Endodermal cell (in vitro differentiated cells): ENCODE data around the gene VTI1A. TPM values are rescaled to one million over a fixed set of nuclear protein-coding genes. Genes with fewer than 3 reads are reported as not detected.

Experiments
- DNase-seq: peaks from one replicate; pipeline ENCODE4 v3.0.0-alpha.2; 2017
- H3K27ac ChIP-seq: 2 replicates; pipeline ENCODE4 v1.5.1; 2013; ENCODE audit warnings: mild to moderate bottlenecking, low read depth, low read length, moderate library complexity
- H3K27me3 ChIP-seq: 2 replicates; pipeline ENCODE4 v1.6.1; 2013; ENCODE audit warnings: mild to moderate bottlenecking, low read length, moderate library complexity; ENCODE audit not compliant: insufficient read depth, control insufficient read depth, poor library complexity, severe bottlenecking
- H3K36me3 ChIP-seq: 2 replicates; pipeline ENCODE4 v1.7.0; 2013; ENCODE audit warnings: mild to moderate bottlenecking, low read length, moderate library complexity; ENCODE audit not compliant: control insufficient read depth, insufficient read depth
- H3K4me1 ChIP-seq: one replicate; pipeline ENCODE4 v1.7.0; 2013; ENCODE audit warnings: low read length; ENCODE audit not compliant: control insufficient read depth, insufficient read depth
- H3K4me3 ChIP-seq: 2 replicates; pipeline ENCODE4 v1.5.1; 2013; ENCODE audit warnings: mild to moderate bottlenecking, low read length, moderate library complexity
- H3K9ac ChIP-seq: 2 replicates; pipeline ENCODE4 v1.6.1; 2013; ENCODE audit warnings: mild to moderate bottlenecking, low read length, moderate library complexity; ENCODE audit not compliant: poor library complexity, severe bottlenecking; ENCODE audit errors: extremely low read depth
- H3K9me3 ChIP-seq: 2 replicates; pipeline ENCODE4 v1.6.1; 2013; ENCODE audit warnings: mild to moderate bottlenecking, low read length, moderate library complexity; ENCODE audit not compliant: control insufficient read depth
- H3K27ac Mint-ChIP-seq: 2 replicates; pipeline ENCODE4 v1.8.0; 2020; ENCODE audit warnings: mixed read lengths
- H3K27me3 Mint-ChIP-seq: 2 replicates; pipeline ENCODE4 v1.8.0; 2021; ENCODE audit warnings: mild to moderate bottlenecking, mixed read lengths; ENCODE audit not compliant: insufficient read depth
- H3K36me3 Mint-ChIP-seq: 2 replicates; pipeline ENCODE4 v1.8.0; 2020; ENCODE audit warnings: low read depth, mixed read lengths
- H3K4me1 Mint-ChIP-seq: 2 replicates; pipeline ENCODE4 v1.8.0; 2020; ENCODE audit warnings: mixed read lengths
- H3K4me3 Mint-ChIP-seq: 2 replicates; pipeline ENCODE4 v1.8.0; 2020; ENCODE audit warnings: mild to moderate bottlenecking, moderate library complexity, mixed read lengths
- H3K9me3 Mint-ChIP-seq: 2 replicates; pipeline ENCODE4 v1.8.0; 2020; ENCODE audit warnings: mild to moderate bottlenecking, mixed read lengths
- WGBS, 2 experiments: methylation state at CpG; one replicate each; pipeline versions ENCODE4 v1.1.5 to v1.1.7; 2013; ENCODE audit warnings: missing lambda C conversion rate in 2 of 2, mixed read lengths in 1 of 2; ENCODE audit not compliant: insufficient coverage in 1 of 2, insufficient read length in 1 of 2; 5-methylcytosine and 5-hydroxymethylcytosine counted together
- total RNA-seq, 2 donors: library from RNA; stranded (reverse); fragmentation: NEBNext Ultra II Directional in 1 of 2; extraction: Animal tissue kit (Norgen Biotek cat#: 25700) in 1 of 2; gene quantifications; 2 replicates in 1 of 2; 3 replicates in 1 of 2; pipeline ENCODE4 v1.2.1, GENCODE V29; 2021
- TF ChIP-seq, protein P1 (sequence below): fragments of 200-600 bp; sonication (generic); conservative IDR thresholded peaks from 2 replicates; pipeline ENCODE4 v1.5.0; 2021; ENCODE audit warnings: antibody characterized with exemption, mild to moderate bottlenecking

VTI1A gene
- total RNA-seq, 2 donors from 2014 or later, result 27.0 to 29.9 TPM

DNA sequence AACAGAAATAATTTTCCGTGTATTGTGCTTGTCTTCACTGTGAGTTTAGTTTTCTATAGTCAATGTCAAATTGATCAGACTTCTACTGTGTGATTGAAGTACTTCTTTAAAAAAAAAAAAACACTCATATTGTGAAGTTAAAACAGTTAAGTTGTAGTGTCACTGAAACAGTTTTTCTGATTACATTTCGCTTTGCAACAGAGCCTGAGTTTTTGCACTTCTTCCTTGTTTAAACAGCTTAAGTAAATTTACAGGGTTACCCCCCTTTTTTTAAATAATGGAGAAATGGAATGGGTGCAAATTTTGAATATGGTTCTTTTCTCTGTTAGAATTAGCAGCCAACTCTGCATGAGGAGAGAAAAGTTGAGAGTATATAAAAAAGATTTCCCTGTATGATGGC, 117.3 kb downstream of the VTI1A start:
- H3K4me1 Mint-ChIP-seq, result peaks cover 45% of the 10 kb centered on the region
- peak overlapping the region; percentile 85 for H3K27ac Mint-ChIP-seq
- peaks cover 17% of the 10 kb centered on the region for H3K4me1 ChIP-seq
- no peaks in the 10 kb centered on the region for H3K27me3 ChIP-seq
- TF ChIP-seq, protein P1, sequence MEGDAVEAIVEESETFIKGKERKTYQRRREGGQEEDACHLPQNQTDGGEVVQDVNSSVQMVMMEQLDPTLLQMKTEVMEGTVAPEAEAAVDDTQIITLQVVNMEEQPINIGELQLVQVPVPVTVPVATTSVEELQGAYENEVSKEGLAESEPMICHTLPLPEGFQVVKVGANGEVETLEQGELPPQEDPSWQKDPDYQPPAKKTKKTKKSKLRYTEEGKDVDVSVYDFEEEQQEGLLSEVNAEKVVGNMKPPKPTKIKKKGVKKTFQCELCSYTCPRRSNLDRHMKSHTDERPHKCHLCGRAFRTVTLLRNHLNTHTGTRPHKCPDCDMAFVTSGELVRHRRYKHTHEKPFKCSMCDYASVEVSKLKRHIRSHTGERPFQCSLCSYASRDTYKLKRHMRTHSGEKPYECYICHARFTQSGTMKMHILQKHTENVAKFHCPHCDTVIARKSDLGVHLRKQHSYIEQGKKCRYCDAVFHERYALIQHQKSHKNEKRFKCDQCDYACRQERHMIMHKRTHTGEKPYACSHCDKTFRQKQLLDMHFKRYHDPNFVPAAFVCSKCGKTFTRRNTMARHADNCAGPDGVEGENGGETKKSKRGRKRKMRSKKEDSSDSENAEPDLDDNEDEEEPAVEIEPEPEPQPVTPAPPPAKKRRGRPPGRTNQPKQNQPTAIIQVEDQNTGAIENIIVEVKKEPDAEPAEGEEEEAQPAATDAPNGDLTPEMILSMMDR, result no peak
- H3K9me3 ChIP-seq, result no peaks in the 10 kb centered on the region
- no peak overlapping the region for H3K9ac ChIP-seq
- WGBS, 2 experiments, result 74 to 83% methylated on average over 1 to 2 of the region's 2 CpGs
- H3K9me3 Mint-ChIP-seq, result no peaks in the 10 kb centered on the region
- no peak overlapping the region for H3K27ac ChIP-seq
- no peaks in the 10 kb centered on the region for H3K36me3 Mint-ChIP-seq
- H3K4me3 ChIP-seq, result no peak overlapping the region
- no peaks in the 10 kb centered on the region for H3K36me3 ChIP-seq
- peak overlapping the region; percentile 26 for H3K4me3 Mint-ChIP-seq
- no peak for DNase-seq
- no peaks in the 10 kb centered on the region for H3K27me3 Mint-ChIP-seq

DNA sequence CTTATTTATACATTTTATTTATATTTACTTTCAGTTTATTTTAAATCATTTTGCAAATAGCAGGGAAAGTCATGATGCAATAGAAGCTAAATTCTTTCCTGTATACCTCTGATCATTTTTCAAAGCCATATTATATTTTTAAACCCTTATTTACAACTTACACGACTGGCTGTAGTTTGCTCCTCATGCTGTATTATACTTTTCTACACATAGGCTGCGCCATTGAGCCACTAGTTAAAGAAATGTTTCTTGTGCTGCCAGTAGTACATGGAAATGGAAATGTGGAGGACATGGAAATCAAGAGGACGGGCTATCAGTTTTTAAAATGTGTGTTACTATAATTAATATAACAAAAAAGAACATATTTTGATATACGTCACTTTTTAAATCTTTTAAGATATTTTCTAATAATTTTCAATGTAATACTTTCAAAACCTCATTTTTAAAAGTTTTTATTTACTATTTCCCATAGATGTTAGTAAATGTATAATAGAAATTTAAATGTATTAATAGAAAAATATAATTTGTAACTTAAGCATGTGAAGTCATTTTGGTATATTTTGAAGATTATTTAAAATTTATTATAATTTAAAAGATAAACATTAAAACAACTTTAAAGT, 118.5 kb downstream of the VTI1A start:
- Mint-ChIP-seq H3K27me3 (no peaks in the 10 kb centered on the region), H3K9me3 (no peaks in the 10 kb centered on the region), H3K4me3 (no peak overlapping the region), H3K4me1 (peaks cover 34% of the 10 kb centered on the region), H3K36me3 (no peaks in the 10 kb centered on the region), H3K27ac (no peak overlapping the region)
- H3K9ac ChIP-seq, result no peak overlapping the region
- no peaks in the 10 kb centered on the region for H3K36me3 ChIP-seq
- H3K4me3 ChIP-seq, result no peak overlapping the region
- H3K9me3 ChIP-seq, result no peaks in the 10 kb centered on the region
- H3K4me1 ChIP-seq, result peaks cover 17% of the 10 kb centered on the region
- H3K27me3 ChIP-seq, result no peaks in the 10 kb centered on the region
- peak; percentile 80 for DNase-seq
- H3K27ac ChIP-seq, result no peak overlapping the region
- WGBS, 2 experiments, result 13% methylated on average over 2 of the region's 4 CpGs; no CpG with 5 or more reads in 1 of the 2 experiments
- TF ChIP-seq, protein P1, result peak; percentile 92

DNA sequence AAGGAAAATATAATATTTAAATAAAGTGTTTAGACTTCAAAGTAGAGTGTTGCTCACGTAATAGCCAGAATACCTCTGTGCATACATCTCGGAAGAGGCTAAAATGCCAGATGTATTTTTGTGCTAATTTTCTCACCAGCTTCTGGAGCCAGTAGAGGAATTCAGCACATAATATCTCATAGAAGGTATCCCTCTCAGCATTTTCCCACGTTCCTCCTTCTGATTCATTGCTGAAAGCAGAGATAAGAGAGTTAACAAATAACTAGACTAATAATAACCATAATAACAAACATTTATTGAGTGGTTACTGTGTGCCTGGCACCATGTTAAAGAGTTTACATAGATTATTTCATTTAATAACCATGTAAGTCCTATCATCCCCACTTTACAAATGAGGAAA, 123.6 kb downstream of the VTI1A start:
- WGBS, 2 experiments, result 90 to 95% methylated on average over 2 of the region's 3 CpGs
- TF ChIP-seq, protein P1, result no peak
- Histone ChIP-seq H3K4me1 (no peaks in the 10 kb centered on the region), H3K9ac (no peak overlapping the region), H3K36me3 (no peaks in the 10 kb centered on the region), H3K9me3 (peaks cover 7% of the 10 kb centered on the region), H3K27me3 (no peaks in the 10 kb centered on the region), H3K27ac (no peak overlapping the region), H3K4me3 (no peak overlapping the region)
- H3K27ac Mint-ChIP-seq, result no peak overlapping the region
- H3K36me3 Mint-ChIP-seq, result peaks cover 8% of the 10 kb centered on the region
- no peaks in the 10 kb centered on the region for H3K27me3 Mint-ChIP-seq
- DNase-seq, result no peak
- H3K4me3 Mint-ChIP-seq, result no peak overlapping the region
- peaks cover 10% of the 10 kb centered on the region for H3K4me1 Mint-ChIP-seq
- H3K9me3 Mint-ChIP-seq, result peaks cover 10% of the 10 kb centered on the region
